AG04450 (cell line): Measurements from ENCODE around the gene MED19. TPM values are rescaled to one million over a fixed set of nuclear protein-coding genes. Genes with fewer than 3 reads are reported as not detected.

Experiments used
- CTCF ChIA-PET: fragments of 300-600, 350-600 bp; formaldehyde crosslinking; extraction: SDS; loops from one replicate; lab custom pipeline; 2022; ENCODE audit warnings: antibody characterized with exemption, inconsistent platforms; lab: Charles Lee
- POLR2A ChIA-PET: fragments of 350-600 bp; formaldehyde crosslinking; extraction: SDS; loops from one replicate; lab custom pipeline; 2021; ENCODE audit warnings: antibody characterized with exemption, inconsistent platforms; lab: Yijun Ruan, JAX
- DNase-seq: peaks from one replicate; pipeline ENCODE4 v3.0.0-alpha.2; 2011; ENCODE audit warnings: low read depth, low spot score
- H3K27ac ChIP-seq: one replicate; pipeline ENCODE4 v1.5.1; 2012; ENCODE audit warnings: low read depth, low read length, control low read depth
- H3K27me3 ChIP-seq: one replicate; pipeline ENCODE4 v1.6.0; 2012; ENCODE audit warnings: low read length; ENCODE audit not compliant: control insufficient read depth, insufficient read depth
- H3K4me3 ChIP-seq: 2 replicates; pipeline ENCODE4 v1.5.1; 2011; ENCODE audit warnings: mild to moderate bottlenecking, low read depth, low read length, control low read depth
- H3K9me3 ChIP-seq: 2 replicates; pipeline ENCODE4 v1.5.1; 2012; ENCODE audit warnings: low read length; ENCODE audit not compliant: control insufficient read depth, insufficient read depth
- polyA plus RNA-seq: library from polyadenylated mRNA; depleted of rRNA; stranded (reverse); fragments of >200 nt; gene quantifications from 2 replicates; pipeline ENCODE4 v1.2.3, GENCODE V29; 2011
- TF ChIP-seq, protein P1 (sequence below): IDR thresholded peaks from 2 replicates; pipeline ENCODE4 v1.5.1; 2011; ENCODE audit warnings: low read depth, low read length, control low read depth, inconsistent platforms

MED19 gene
- polyA plus RNA-seq, 1 experiment = 28.8 TPM

DNA sequence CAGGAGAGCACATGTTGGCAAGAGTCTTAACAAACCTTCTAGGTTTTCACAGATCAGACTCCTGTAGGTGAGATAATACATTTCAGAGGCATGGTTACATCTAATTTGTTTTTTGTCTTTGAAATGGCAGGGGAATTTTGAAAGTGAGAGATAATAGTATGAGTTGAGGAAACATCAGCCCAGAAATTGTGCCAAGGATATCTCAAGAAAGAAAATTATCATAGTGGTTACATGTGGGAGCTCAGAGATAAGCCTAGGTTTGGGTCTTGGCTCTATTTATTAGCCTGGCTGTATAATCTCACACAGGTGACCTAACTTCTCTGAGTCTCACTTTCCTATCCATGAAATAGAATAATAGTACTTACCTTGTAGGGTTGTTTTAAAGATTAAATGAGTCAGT, 39.2 kb upstream of the MED19 start:
- ChIA-PET CTCF (interaction anchor here (0.5 to 9.6 kb wide), 20 partner anchors 9 to 775 kb away, joined by 3 to 149 read pairs (median 4); partner anchors contain the start of genes CTNND1 and SELENOH), POLR2A (interaction anchor here (1.4 to 1.8 kb wide), 2 partner anchors 10 to 50 kb away, joined by 3 to 6 read pairs; partner anchors contain the start of gene CTNND1)
- no peak overlapping the region for H3K4me3 ChIP-seq
- DNase-seq = no peak
- no peak overlapping the region for H3K27ac ChIP-seq
- TF ChIP-seq, protein P1, sequence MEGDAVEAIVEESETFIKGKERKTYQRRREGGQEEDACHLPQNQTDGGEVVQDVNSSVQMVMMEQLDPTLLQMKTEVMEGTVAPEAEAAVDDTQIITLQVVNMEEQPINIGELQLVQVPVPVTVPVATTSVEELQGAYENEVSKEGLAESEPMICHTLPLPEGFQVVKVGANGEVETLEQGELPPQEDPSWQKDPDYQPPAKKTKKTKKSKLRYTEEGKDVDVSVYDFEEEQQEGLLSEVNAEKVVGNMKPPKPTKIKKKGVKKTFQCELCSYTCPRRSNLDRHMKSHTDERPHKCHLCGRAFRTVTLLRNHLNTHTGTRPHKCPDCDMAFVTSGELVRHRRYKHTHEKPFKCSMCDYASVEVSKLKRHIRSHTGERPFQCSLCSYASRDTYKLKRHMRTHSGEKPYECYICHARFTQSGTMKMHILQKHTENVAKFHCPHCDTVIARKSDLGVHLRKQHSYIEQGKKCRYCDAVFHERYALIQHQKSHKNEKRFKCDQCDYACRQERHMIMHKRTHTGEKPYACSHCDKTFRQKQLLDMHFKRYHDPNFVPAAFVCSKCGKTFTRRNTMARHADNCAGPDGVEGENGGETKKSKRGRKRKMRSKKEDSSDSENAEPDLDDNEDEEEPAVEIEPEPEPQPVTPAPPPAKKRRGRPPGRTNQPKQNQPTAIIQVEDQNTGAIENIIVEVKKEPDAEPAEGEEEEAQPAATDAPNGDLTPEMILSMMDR = no peak
- peaks cover 7% of the 10 kb centered on the region; the same call in 1 of the 2 replicates for H3K9me3 ChIP-seq
- no peaks in the 10 kb centered on the region for H3K27me3 ChIP-seq

DNA sequence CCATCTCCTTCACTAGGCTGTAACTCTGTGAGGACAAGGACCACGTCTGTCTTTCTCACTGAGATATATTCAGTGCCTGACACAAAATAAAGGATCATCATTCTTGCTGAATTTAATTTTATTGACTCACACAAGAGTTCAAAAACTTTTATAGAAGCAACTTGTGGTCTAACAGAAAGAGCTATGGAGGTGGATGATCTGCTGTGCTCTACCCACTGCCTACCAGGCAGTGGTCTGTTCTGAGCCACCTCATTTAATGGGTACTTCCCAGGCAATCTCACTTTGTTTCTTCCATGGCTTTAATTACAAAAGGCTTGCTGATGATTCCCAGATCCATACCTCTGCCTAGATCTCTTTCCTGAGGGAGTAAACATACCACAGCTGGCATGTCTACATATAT, 34.9 kb upstream of the MED19 start:
- ChIA-PET CTCF (interaction anchor here (1.5 to 9.6 kb wide), 2 partner anchors 55 to 778 kb away, joined by 4 to 149 read pairs; no protein-coding TSS in a partner anchor), POLR2A (no interaction called here)
- no peak for DNase-seq

DNA sequence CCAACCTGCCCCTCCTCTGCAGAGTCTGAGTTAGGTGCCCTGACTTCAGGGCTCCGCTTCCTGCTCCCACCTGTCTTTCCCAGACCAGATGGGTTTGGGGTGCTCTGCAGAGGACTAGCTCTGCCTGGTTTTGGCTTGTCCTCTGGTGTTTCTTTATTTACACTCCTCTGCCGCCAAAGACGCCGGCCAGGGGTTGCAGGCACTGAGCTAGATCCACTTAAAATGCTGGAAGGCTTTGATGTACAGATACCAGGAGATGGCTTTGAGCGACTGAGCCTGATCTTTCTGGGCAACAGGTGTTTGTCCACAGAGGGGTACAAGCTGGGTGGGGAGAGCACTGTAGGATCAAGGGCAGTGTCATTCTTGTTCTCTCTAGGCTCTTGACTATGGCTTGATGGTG, 33.2 kb upstream of the MED19 start:
- TF ChIP-seq, protein P1 = no peak
- ChIA-PET POLR2A (no interaction called here), CTCF (interaction anchor here (0.8 to 9.6 kb wide), 2 partner anchors 16 to 56 kb away, joined by 5 to 149 read pairs; partner anchors contain the start of gene CTNND1)
- Histone ChIP-seq H3K27me3 (no peaks in the 10 kb centered on the region), H3K27ac (no peak overlapping the region), H3K9me3 (no peaks in the 10 kb centered on the region), H3K4me3 (no peak overlapping the region)
- no peak for DNase-seq

More for the DNA sequence above, 34.9 kb upstream of the MED19 start:
- Histone ChIP-seq H3K4me3 (no peak overlapping the region), H3K27ac (no peak overlapping the region), H3K27me3 (no peaks in the 10 kb centered on the region), H3K9me3 (no peaks in the 10 kb centered on the region)
- TF ChIP-seq, protein P1 = no peak

DNA sequence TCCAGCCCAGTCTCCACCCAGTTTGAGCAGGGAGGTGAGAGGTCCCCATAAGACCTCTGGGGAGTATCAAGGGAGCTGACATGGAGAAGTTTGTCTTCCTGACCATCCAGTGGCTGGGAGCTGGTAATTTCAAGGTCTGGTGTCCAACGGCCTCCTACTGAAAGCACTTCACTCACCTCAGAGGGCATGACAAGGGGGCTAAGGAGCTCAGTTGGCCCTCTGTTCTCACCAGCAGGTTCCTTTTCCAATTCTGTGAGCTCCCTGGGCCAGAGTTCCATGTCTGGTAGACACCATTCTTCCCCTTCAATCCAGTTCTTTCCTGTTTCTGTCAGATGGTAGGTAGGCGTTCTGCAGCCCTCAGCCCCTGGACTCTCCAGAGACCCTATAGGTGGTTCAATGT, 32.3 kb upstream of the MED19 start:
- Histone ChIP-seq H3K9me3 (no peaks in the 10 kb centered on the region), H3K4me3 (no peak overlapping the region), H3K27me3 (no peaks in the 10 kb centered on the region), H3K27ac (no peak overlapping the region)
- ChIA-PET CTCF (interaction anchor here (0.8 to 9.6 kb wide), 2 partner anchors 17 to 57 kb away, joined by 5 to 149 read pairs; partner anchors contain the start of gene CTNND1), POLR2A (no interaction called here)
- TF ChIP-seq, protein P1 = no peak
- no peak for DNase-seq

DNA sequence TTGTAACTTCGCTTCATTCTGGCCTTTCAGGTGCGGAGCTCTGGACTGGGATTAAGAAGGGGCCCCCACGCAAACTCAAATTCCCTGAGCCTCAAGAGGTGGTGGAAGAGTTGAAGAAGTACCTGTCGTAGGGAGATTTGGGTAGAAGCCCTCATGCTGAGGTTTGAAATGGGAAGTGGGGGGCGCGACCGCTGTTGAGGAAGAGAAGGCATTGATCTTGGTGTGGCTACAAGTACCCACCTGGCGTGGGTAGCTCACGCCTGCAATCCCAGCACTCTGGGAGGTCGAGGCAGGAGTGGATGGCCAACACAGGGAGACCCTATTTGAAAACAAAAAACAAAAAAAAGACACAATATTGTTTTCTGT, 30.1 kb upstream of the MED19 start:
- no peaks in the 10 kb centered on the region for H3K9me3 ChIP-seq
- TF ChIP-seq, protein P1 = no peak
- H3K4me3 ChIP-seq = peak overlapping the region; percentile 96
- H3K27ac ChIP-seq = peak overlapping the region; percentile 89
- CTCF ChIA-PET = interaction anchor here (1.3 to 2.9 kb wide), 4 partner anchors 10 to 782 kb away, joined by 4 to 10 read pairs (median 6); partner anchors contain the start of genes BTBD18 and CTNND1
- H3K27me3 ChIP-seq = no peaks in the 10 kb centered on the region
- POLR2A ChIA-PET = interaction anchor here (1.2 to 2.1 kb wide), 6 partner anchors 10 to 59 kb away, joined by 3 to 15 read pairs (median 7); partner anchors contain the start of genes BTBD18 and CTNND1
- no peak for DNase-seq
